Neural progenitor cell (in vitro differentiated cells): ENCODE data around the gene EEIG2. TPM values are rescaled to one million over a fixed set of nuclear protein-coding genes. Genes with fewer than 3 reads are reported as not detected.

Experiments used
- DNase-seq: peaks from one replicate; pipeline ENCODE4 v3.0.0-alpha.2; 2016; ENCODE audit warnings: low spot score
- H2AFZ ChIP-seq: fragments of 200-600 bp; sonication (generic); replicated peaks from 2 replicates; pipeline ENCODE4 v1.6.1; 2016; ENCODE audit warnings: antibody characterized with exemption
- H3F3A ChIP-seq: fragments of 200-600 bp; sonication (generic); 2 replicates; pipeline ENCODE4 v1.6.1; 2016; ENCODE audit warnings: antibody characterized with exemption, low read depth
- H3K27ac ChIP-seq: fragments of 200-600 bp; sonication (generic); 2 replicates; pipeline ENCODE4 v1.5.1; 2016; ENCODE audit warnings: mild to moderate bottlenecking
- H3K27me3 ChIP-seq: fragments of 200-600 bp; sonication (generic); 2 replicates; pipeline ENCODE4 v1.6.1; 2016; ENCODE audit warnings: mild to moderate bottlenecking, moderate library complexity
- H3K36me3 ChIP-seq: fragments of 200-600 bp; sonication (generic); 2 replicates; pipeline ENCODE4 v1.5.1; 2016
- H3K4me1 ChIP-seq: fragments of 200-600 bp; sonication (generic); 2 replicates; pipeline ENCODE4 v1.6.1; 2016; ENCODE audit warnings: mixed run types
- H3K4me2 ChIP-seq: fragments of 200-600 bp; sonication (generic); 2 replicates; pipeline ENCODE4 v1.6.1; 2016
- H3K4me3 ChIP-seq: fragments of 200-600 bp; sonication (generic); 2 replicates; pipeline ENCODE4 v1.5.1; 2016
- H3K79me2 ChIP-seq: fragments of 200-600 bp; sonication (generic); 2 replicates; pipeline ENCODE4 v1.6.1; 2016; ENCODE audit warnings: low read depth
- H3K9ac ChIP-seq: fragments of 200-600 bp; sonication (generic); 2 replicates; pipeline ENCODE4 v1.6.1; 2016
- H3K9me3 ChIP-seq: fragments of 200-600 bp; sonication (generic); 2 replicates; pipeline ENCODE4 v1.5.1; 2016; ENCODE audit warnings: low read depth
- H4K20me1 ChIP-seq: fragments of 200-600 bp; sonication (generic); 2 replicates; pipeline ENCODE4 v1.6.1; 2016; ENCODE audit warnings: low read depth
- H3K27ac Mint-ChIP-seq: 3 replicates; pipeline ENCODE4 v1.8.0; 2021; ENCODE audit warnings: mixed read lengths
- H3K27me3 Mint-ChIP-seq: 2 replicates; pipeline ENCODE4 v1.8.0; 2022; ENCODE audit warnings: low read depth, mild to moderate bottlenecking, inconsistent platforms, moderate library complexity, mixed read lengths; ENCODE audit not compliant: insufficient read depth
- H3K36me3 Mint-ChIP-seq: 3 replicates; pipeline ENCODE4 v1.8.0; 2021; ENCODE audit warnings: mixed read lengths
- H3K4me1 Mint-ChIP-seq: 3 replicates; pipeline ENCODE4 v1.8.0; 2021; ENCODE audit warnings: mixed read lengths
- H3K4me3 Mint-ChIP-seq: 3 replicates; pipeline ENCODE4 v1.8.0; 2021; ENCODE audit warnings: mild to moderate bottlenecking, moderate library complexity, mixed read lengths
- H3K9me3 Mint-ChIP-seq: 3 replicates; pipeline ENCODE4 v1.8.0; 2020; ENCODE audit warnings: mixed read lengths
- CTCF ChIP-seq: fragments of 200-600 bp; sonication (generic); IDR thresholded peaks from 2 replicates; pipeline ENCODE4 v1.5.1; 2017; ENCODE audit warnings: antibody characterized with exemption, mild to moderate bottlenecking
- EZH2 ChIP-seq: fragments of 200-600 bp; sonication (generic); IDR thresholded peaks from 2 replicates; pipeline ENCODE4 v1.6.1; 2017; ENCODE audit warnings: antibody characterized with exemption, mild to moderate bottlenecking, moderate library complexity
- EZH2phosphoT487 ChIP-seq: fragments of 200-600 bp; sonication (generic); IDR thresholded peaks from 2 replicates; pipeline ENCODE4 v1.6.1; 2017; ENCODE audit warnings: antibody characterized with exemption
- total RNA-seq: library from RNA; depleted of rRNA; stranded (reverse); fragments of >200 nt; gene quantifications from 2 replicates; pipeline ENCODE4 v1.2.3, GENCODE V29; 2015; ENCODE audit warnings: low replicate concordance

Gene EEIG2
- total RNA-seq, 1 donor from 2014 or later = 8.8 TPM

GRCh38 chr1:108565081-108565480 is 5.2 kb downstream of the EEIG2 start:
- peaks cover 7% of the 10 kb centered on the region for H4K20me1 ChIP-seq
- no peak overlapping the region for H3K4me3 Mint-ChIP-seq
- H3K36me3 Mint-ChIP-seq = no peaks in the 10 kb centered on the region
- DNase-seq = no peak
- no peak overlapping the region for H3K27ac ChIP-seq
- H3K27me3 ChIP-seq = peaks cover 7% of the 10 kb centered on the region
- H3F3A ChIP-seq = peaks cover 12% of the 10 kb centered on the region
- no peak overlapping the region for H3K4me3 ChIP-seq
- peaks cover 12% of the 10 kb centered on the region for H3K4me1 ChIP-seq
- no peaks in the 10 kb centered on the region for H3K9me3 ChIP-seq
- no peaks in the 10 kb centered on the region for H3K27me3 Mint-ChIP-seq
- no peak overlapping the region for H2AFZ ChIP-seq
- H3K4me2 ChIP-seq = no peak overlapping the region
- H3K4me1 Mint-ChIP-seq = peaks cover 13% of the 10 kb centered on the region
- H3K9ac ChIP-seq = no peak overlapping the region
- no peaks in the 10 kb centered on the region for H3K79me2 ChIP-seq
- no peaks in the 10 kb centered on the region for H3K9me3 Mint-ChIP-seq
- TF ChIP-seq EZH2phosphoT487 = no peak
- no peak for TF ChIP-seq CTCF
- TF ChIP-seq EZH2 = no peak
- H3K36me3 ChIP-seq = no peaks in the 10 kb centered on the region
- H3K27ac Mint-ChIP-seq = no peak overlapping the region

DNA sequence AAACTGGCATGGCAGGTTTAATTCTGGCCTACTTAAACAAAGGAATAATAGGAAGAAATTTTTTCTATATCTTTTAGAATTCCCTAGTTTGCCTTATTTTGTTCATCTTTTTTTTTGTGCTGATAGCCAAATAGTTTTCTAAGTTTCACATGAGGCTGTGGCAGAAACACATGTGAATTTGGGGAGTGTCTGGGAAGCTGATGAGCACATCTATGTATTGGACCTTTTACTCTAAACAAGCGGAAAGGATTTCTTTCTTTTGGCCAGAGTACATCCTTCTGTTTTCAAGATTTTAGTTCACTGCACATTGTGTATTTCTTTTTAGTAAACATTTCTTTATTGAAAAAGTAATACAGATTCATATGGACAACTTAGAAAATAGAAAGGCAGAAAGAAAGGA is 5.6 kb downstream of the EEIG2 start:
- H3K79me2 ChIP-seq = no peaks in the 10 kb centered on the region
- H3K9me3 Mint-ChIP-seq = no peaks in the 10 kb centered on the region
- no peaks in the 10 kb centered on the region for H3K9me3 ChIP-seq
- no peaks in the 10 kb centered on the region for H3K27me3 Mint-ChIP-seq
- no peaks in the 10 kb centered on the region for H3K36me3 ChIP-seq
- H3K9ac ChIP-seq = no peak overlapping the region
- peaks cover 7% of the 10 kb centered on the region for H4K20me1 ChIP-seq
- no peak overlapping the region for H3K4me3 Mint-ChIP-seq
- peaks cover 13% of the 10 kb centered on the region for H3K4me1 Mint-ChIP-seq
- no peak overlapping the region for H3K4me3 ChIP-seq
- no peak overlapping the region for H2AFZ ChIP-seq
- peaks cover 4% of the 10 kb centered on the region for H3K27me3 ChIP-seq
- H3K27ac Mint-ChIP-seq = no peak overlapping the region
- TF ChIP-seq EZH2phosphoT487 (no peak), CTCF (no peak), EZH2 (no peak)
- peaks cover 10% of the 10 kb centered on the region for H3F3A ChIP-seq
- no peak for DNase-seq
- H3K27ac ChIP-seq = no peak overlapping the region
- H3K36me3 Mint-ChIP-seq = no peaks in the 10 kb centered on the region
- H3K4me2 ChIP-seq = no peak overlapping the region
- peaks cover 11% of the 10 kb centered on the region for H3K4me1 ChIP-seq

- no peaks in the 10 kb centered on the region for H3K79me2 ChIP-seq
- Mint-ChIP-seq H3K27me3 (no peaks in the 10 kb centered on the region), H3K27ac (no peak overlapping the region)
These were observed 8.7 kb downstream of the EEIG2 start for GRCh38 chr1:108568589-108568988.

More at GRCh38 chr1:108568589-108568988, 8.7 kb downstream of the EEIG2 start:
- H3K9me3 Mint-ChIP-seq = no peaks in the 10 kb centered on the region
- Histone ChIP-seq H3K4me3 (no peak overlapping the region), H3K36me3 (no peaks in the 10 kb centered on the region), H3K9me3 (no peaks in the 10 kb centered on the region), H3K27ac (no peak overlapping the region), H3F3A (no peaks in the 10 kb centered on the region), H3K9ac (no peak overlapping the region), H4K20me1 (no peaks in the 10 kb centered on the region), H3K4me1 (no peaks in the 10 kb centered on the region), H3K4me2 (no peak overlapping the region), H2AFZ (no peak overlapping the region), H3K27me3 (no peaks in the 10 kb centered on the region)
- H3K36me3 Mint-ChIP-seq = peaks cover 4% of the 10 kb centered on the region
- peak; percentile 9 for DNase-seq
- no peaks in the 10 kb centered on the region for H3K4me1 Mint-ChIP-seq
- no peak overlapping the region for H3K4me3 Mint-ChIP-seq
- TF ChIP-seq CTCF (no peak), EZH2 (no peak), EZH2phosphoT487 (no peak)
